Testis (tissue), 3 donors: Measurements from ENCODE around the gene PTPN2. TPM values are rescaled to one million over a fixed set of nuclear protein-coding genes. Genes with fewer than 3 reads are reported as not detected.
A peak's percentile ranks its signal among the peaks of the same experiment; 100 is the strongest.

ENCODE experiments used
- DNase-seq: peaks from one replicate; pipeline ENCODE4 v3.0.0-alpha.2; 2019
- H3K27ac ChIP-seq, 2 donors: fragments of 200-600 bp; sonication (generic); one replicate each; pipeline ENCODE4 v1.5.1; 2019
- H3K27me3 ChIP-seq: fragments of 200-600 bp; sonication (generic); one replicate; pipeline ENCODE4 v1.5.1; 2019
- H3K36me3 ChIP-seq: fragments of 200-600 bp; sonication (generic); one replicate; pipeline ENCODE4 v1.5.1; 2017; ENCODE audit warnings: low read depth; ENCODE audit errors: missing control alignments
- H3K4me1 ChIP-seq: fragments of 200-600 bp; sonication (generic); one replicate; pipeline ENCODE4 v1.5.1; 2019
- H3K4me3 ChIP-seq, 2 donors: fragments of 200-600 bp; sonication (generic); one replicate each; pipeline ENCODE4 v1.5.1; 2017 to 2019
- H3K9me3 ChIP-seq: fragments of 200-600 bp; sonication (generic); one replicate; pipeline ENCODE4 v1.5.1; 2017
- CTCF ChIP-seq, 3 experiments: fragments of 450-650 bp in 2 of 3; fragments of 200-600 bp in 1 of 3; sonication (generic) in 1 of 3; IDR thresholded peaks; one replicate each; pipeline ENCODE4 v1.5.1; 2016 to 2019; ENCODE audit warnings: antibody characterized with exemption in 3 of 3, mild to moderate bottlenecking in 2 of 3, moderate library complexity in 1 of 3
- POLR2A ChIP-seq: fragments of 450-650 bp; IDR thresholded peaks from one replicate; pipeline ENCODE4 v1.6.1; 2017; ENCODE audit warnings: antibody characterized with exemption, mild to moderate bottlenecking, moderate library complexity
- WGBS, 2 donors: methylation state at CpG; one replicate each; pipeline ENCODE4 v1.1.5; 2018; 5-methylcytosine and 5-hydroxymethylcytosine counted together
- intact Hi-C: fragments of 100-400 bp; cut with DNase I; formaldehyde crosslinking; loops from one replicate; pipeline ENCODE4 v1.15.1; 2023; ENCODE audit warnings: low total_unique reads
- polyA plus RNA-seq: library from polyadenylated mRNA; stranded (reverse); fragments of 350-450 nt; fragmentation: Illumina TruSeq; extraction: RNeasy Lipid Tissue Mini Kit (QIAGEN cat#74804); gene quantifications from one replicate; pipeline ENCODE4 v1.2.3, GENCODE V29; 2014; ENCODE audit warnings: low read depth, low replicate concordance; ENCODE audit not compliant: insufficient read depth
- total RNA-seq, 2 donors: library from RNA; depleted of rRNA; stranded (reverse); fragments of >200 nt; gene quantifications; one replicate each; pipeline ENCODE4 v1.2.3, GENCODE V29; 2016

Gene PTPN2
- total and polyA plus RNA-seq, 3 donors from 2014 or later: 24.5 to 41.5 (median 37.4) TPM

GRCh38 chr18:12837747-12838146, 46.3 kb downstream of the PTPN2 start:
- Histone ChIP-seq H3K36me3 (no peaks in the 10 kb centered on the region), H3K27me3 (no peaks in the 10 kb centered on the region), H3K27ac (peak overlapping the region; percentile 14 to 27), H3K9me3 (no peaks in the 10 kb centered on the region), H3K4me1 (peaks cover 4% of the 10 kb centered on the region), H3K4me3 (no peak overlapping the region)
- intact Hi-C loops: no loop called here
- no peak for DNase-seq
- TF ChIP-seq POLR2A: no peak
- no peak for TF ChIP-seq CTCF (IDR thresholded peaks at IDR 0.05)

DNA sequence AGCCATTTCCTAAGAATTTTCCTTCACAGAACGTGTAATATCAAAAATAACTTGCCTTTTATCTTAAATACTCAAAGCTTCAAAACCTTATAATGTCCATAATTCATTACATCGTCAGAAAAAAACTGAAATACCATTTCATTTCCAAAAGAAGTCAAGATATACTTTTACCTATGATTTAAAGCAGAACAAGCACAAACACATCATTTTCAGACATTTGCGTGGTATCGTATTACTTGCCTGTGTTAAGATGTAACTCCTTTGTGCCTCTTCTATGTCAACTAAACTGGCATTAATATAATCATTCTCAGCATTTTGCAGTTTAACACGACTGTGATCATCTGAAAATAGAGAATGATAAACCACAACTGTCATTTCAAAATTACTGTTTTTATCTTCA, 47.5 kb downstream of the PTPN2 start:
- intact Hi-C loops: no loop called here
- Histone ChIP-seq H3K27me3 (no peaks in the 10 kb centered on the region), H3K27ac (no peak overlapping the region), H3K9me3 (no peaks in the 10 kb centered on the region), H3K36me3 (no peaks in the 10 kb centered on the region), H3K4me1 (peaks cover 4% of the 10 kb centered on the region), H3K4me3 (no peak overlapping the region)
- 91% methylated on average over 5 of the region's 5 CpGs for whole genome bisulfite sequencing, 2 donors
- DNase-seq: no peak
- no peak for TF ChIP-seq CTCF (IDR thresholded peaks at IDR 0.05)
- no peak for TF ChIP-seq POLR2A

- Histone ChIP-seq H3K9me3 (no peaks in the 10 kb centered on the region), H3K4me3 (no peak overlapping the region), H3K27me3 (no peaks in the 10 kb centered on the region), H3K4me1 (no peaks in the 10 kb centered on the region), H3K36me3 (no peaks in the 10 kb centered on the region), H3K27ac (no peak overlapping the region)
- 88 to 98% methylated on average over 4 of the region's 4 CpGs for WGBS, 2 donors
- no peak for DNase-seq
- no peak for TF ChIP-seq POLR2A
- intact Hi-C loops: no loop called here
Measured at GRCh38 chr18:12828116-12829051, 55.7 kb downstream of the PTPN2 start.

DNA sequence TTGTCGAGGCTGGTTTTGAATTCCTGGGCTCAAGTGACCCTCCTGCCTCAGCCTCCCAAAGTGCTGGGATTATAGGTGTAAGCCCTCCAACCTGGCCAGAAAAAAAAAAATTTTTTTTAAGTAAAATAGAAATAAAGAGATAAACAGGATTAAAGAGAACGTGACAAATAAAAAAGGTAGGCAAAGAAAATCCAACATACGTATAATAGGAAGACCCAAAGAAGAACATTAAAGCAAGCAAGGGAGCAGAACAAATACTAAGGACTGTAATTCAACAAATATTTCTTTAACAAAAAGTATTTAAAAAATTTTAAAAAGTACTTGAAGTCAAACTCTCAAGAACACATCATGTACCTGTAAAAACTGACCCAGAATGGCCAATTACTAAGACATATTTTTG, 56.4 kb downstream of the PTPN2 start:
- H3K27me3 ChIP-seq: no peaks in the 10 kb centered on the region
- DNase-seq: no peak
- 93 to 99% methylated on average over 3 of the region's 3 CpGs for WGBS, 2 donors
- H3K9me3 ChIP-seq: no peaks in the 10 kb centered on the region
- intact Hi-C loops: no loop called here
- no peak overlapping the region for H3K4me3 ChIP-seq
- H3K36me3 ChIP-seq: no peaks in the 10 kb centered on the region
- no peak overlapping the region for H3K27ac ChIP-seq
- H3K4me1 ChIP-seq: no peaks in the 10 kb centered on the region
- TF ChIP-seq CTCF (IDR thresholded peaks at IDR 0.05) (no peak), POLR2A (no peak)

- no peak overlapping the region for H3K4me3 ChIP-seq
- H3K27me3 ChIP-seq: no peaks in the 10 kb centered on the region
- H3K9me3 ChIP-seq: no peaks in the 10 kb centered on the region
- no peak for DNase-seq
- TF ChIP-seq CTCF (IDR thresholded peaks at IDR 0.05) (no peak), POLR2A (no peak)
- intact Hi-C loops: no loop called here
- H3K27ac ChIP-seq: no peak overlapping the region
- H3K36me3 ChIP-seq: no peaks in the 10 kb centered on the region
- 93 to 98% methylated on average over 2 of the region's 2 CpGs for WGBS, 2 donors
- H3K4me1 ChIP-seq: no peaks in the 10 kb centered on the region
Measured at GRCh38 chr18:12825230-12825629, 58.8 kb downstream of the PTPN2 start.
